ENCODE measurements around the gene ULBP2. TPM values are rescaled to one million over a fixed set of nuclear protein-coding genes. Genes with fewer than 3 reads are reported as not detected.

ULBP2 gene
- total RNA-seq, 1 experiment from 2014 or later, result 2.9 TPM

DNA sequence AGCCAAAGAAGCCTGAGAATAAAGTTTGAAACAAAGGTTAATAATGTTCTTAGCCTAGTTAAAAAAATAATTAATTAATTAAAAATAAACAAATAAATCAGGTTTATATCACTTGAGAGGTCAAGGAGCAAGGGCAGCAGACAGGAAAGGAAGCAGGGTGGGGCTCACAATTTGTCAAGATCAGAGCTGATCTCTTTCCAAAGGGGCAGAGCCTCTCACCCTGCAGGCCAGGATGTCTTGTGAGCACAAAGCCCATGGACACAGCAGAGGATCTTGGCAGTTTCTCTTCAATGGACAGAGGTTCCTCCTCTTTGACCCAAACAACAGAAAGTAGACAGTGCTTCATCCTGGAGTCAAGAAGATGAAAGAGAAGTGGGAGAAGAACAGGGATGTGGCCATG lies 36.8 kb downstream of the ULBP2 start:
- ChIA-PET POLR2A (ENCODE audit: unreplicated experiment) (no interaction called here), CTCF (no interaction called here)

DNA sequence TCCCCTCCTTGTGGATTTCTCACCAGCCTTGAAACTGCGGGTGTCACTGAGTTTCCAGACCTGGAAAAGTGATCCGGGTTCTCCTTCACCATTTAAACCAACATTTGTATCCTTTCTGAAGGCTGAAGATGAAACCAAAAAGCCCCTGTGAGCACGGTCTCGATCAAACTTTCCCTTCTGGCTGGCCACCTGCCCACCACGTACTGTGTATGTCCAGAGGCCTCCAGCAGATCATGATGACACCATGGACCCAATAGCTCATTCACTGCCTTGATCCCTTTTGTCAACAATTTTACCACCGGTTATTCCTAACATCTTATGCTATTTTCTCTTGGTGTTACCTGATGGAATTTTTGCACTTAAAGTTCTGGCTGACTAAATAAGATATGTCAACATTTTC lies 37.5 kb downstream of the ULBP2 start:
- Histone ChIP-seq H2AFZ (no peak overlapping the region), H3K9me2 (ENCODE audit: insufficient read depth) (no peaks in the 10 kb centered on the region), H3K4me2 (no peak overlapping the region), H3K27ac (no peak overlapping the region), H3K4me1 (replicated peaks; ENCODE audit: insufficient read depth) (peaks cover 5% of the 10 kb centered on the region; the same call in 1 of the 2 replicates), H3K9me3 (ENCODE audit: insufficient read depth, low read depth) (no peaks in the 10 kb centered on the region), H4K20me1 (ENCODE audit: insufficient read depth) (no peaks in the 10 kb centered on the region), H3F3A (ENCODE audit: insufficient read depth, low read depth) (no peaks in the 10 kb centered on the region), H3K4me3 (no peak overlapping the region), H3K27me3 (ENCODE audit: insufficient read depth, low read depth) (no peaks in the 10 kb centered on the region), H3K79me2 (ENCODE audit: low read depth) (no peaks in the 10 kb centered on the region), H3K36me3 (ENCODE audit: low read depth) (no peaks in the 10 kb centered on the region)
- TF ChIP-seq, protein P1, sequence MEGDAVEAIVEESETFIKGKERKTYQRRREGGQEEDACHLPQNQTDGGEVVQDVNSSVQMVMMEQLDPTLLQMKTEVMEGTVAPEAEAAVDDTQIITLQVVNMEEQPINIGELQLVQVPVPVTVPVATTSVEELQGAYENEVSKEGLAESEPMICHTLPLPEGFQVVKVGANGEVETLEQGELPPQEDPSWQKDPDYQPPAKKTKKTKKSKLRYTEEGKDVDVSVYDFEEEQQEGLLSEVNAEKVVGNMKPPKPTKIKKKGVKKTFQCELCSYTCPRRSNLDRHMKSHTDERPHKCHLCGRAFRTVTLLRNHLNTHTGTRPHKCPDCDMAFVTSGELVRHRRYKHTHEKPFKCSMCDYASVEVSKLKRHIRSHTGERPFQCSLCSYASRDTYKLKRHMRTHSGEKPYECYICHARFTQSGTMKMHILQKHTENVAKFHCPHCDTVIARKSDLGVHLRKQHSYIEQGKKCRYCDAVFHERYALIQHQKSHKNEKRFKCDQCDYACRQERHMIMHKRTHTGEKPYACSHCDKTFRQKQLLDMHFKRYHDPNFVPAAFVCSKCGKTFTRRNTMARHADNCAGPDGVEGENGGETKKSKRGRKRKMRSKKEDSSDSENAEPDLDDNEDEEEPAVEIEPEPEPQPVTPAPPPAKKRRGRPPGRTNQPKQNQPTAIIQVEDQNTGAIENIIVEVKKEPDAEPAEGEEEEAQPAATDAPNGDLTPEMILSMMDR (conservative IDR thresholded peaks at IDR 0.05), result no peak
- TF ChIP-seq EZH2 (IDR thresholded peaks at IDR 0.05; ENCODE audit: low read depth), result no peak
- CTCF ChIA-PET, result no interaction called here
- intact Hi-C loops (cut with micrococcal nuclease; ENCODE audit: unreplicated experiment), result no loop called here
- POLR2A ChIA-PET (ENCODE audit: unreplicated experiment), result interaction anchor here (0.5 kb wide), 1 partner anchor 234 kb away, joined by 13 read pairs; no protein-coding TSS in a partner anchor
- no TSS peak for BruUV-seq (replicated peaks)
- no peak for DNase-seq

More for the DNA sequence above, 36.8 kb downstream of the ULBP2 start:
- Histone ChIP-seq H3K9me2 (ENCODE audit: insufficient read depth) (no peaks in the 10 kb centered on the region), H3K27me3 (ENCODE audit: insufficient read depth, low read depth) (no peaks in the 10 kb centered on the region), H3K4me3 (no peak overlapping the region), H4K20me1 (ENCODE audit: insufficient read depth) (no peaks in the 10 kb centered on the region), H3K4me2 (no peak overlapping the region), H2AFZ (no peak overlapping the region), H3F3A (ENCODE audit: insufficient read depth, low read depth) (no peaks in the 10 kb centered on the region), H3K36me3 (ENCODE audit: low read depth) (no peaks in the 10 kb centered on the region), H3K4me1 (replicated peaks; ENCODE audit: insufficient read depth) (peaks cover 5% of the 10 kb centered on the region; the same call in 1 of the 2 replicates), H3K27ac (no peak overlapping the region), H3K9me3 (ENCODE audit: insufficient read depth, low read depth) (no peaks in the 10 kb centered on the region), H3K79me2 (ENCODE audit: low read depth) (no peaks in the 10 kb centered on the region)
- DNase-seq, result no peak
- TF ChIP-seq, protein P1 (conservative IDR thresholded peaks at IDR 0.05), result no peak
- TF ChIP-seq EZH2 (IDR thresholded peaks at IDR 0.05; ENCODE audit: low read depth), result no peak
- BruUV-seq (replicated peaks), result no TSS peak
- intact Hi-C loops (cut with micrococcal nuclease; ENCODE audit: unreplicated experiment), result no loop called here

DNA sequence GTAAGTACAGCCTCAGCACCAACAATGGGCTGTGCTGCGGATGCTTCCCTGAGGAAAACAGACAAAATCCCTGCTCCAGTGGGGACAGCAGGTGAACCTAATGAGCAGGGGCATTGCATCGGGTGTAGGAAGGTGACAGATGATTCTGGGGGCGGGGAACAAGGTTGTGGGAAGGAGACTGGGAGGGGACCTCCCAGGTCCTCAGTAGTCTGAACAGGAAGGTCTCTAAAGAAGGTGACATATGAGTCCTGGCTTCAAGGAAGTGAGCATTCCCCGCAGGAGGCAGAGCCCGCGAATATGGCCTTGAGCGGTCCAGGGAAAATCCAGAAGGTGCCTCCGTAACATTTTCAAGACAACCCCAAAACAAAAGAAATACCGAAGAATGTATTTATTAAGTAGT lies 41.3 kb downstream of the ULBP2 start:
- H3K9me3 ChIP-seq (ENCODE audit: insufficient read depth, low read depth), result no peaks in the 10 kb centered on the region
- no peak overlapping the region for H3K4me2 ChIP-seq
- H3K4me3 ChIP-seq, result no peak overlapping the region
- intact Hi-C loops (cut with micrococcal nuclease; ENCODE audit: unreplicated experiment), result no loop called here
- no peaks in the 10 kb centered on the region for H3F3A ChIP-seq (ENCODE audit: insufficient read depth, low read depth)
- POLR2A ChIA-PET (ENCODE audit: unreplicated experiment), result no interaction called here
- no peak for TF ChIP-seq EZH2 (IDR thresholded peaks at IDR 0.05; ENCODE audit: low read depth)
- TF ChIP-seq, protein P1 (conservative IDR thresholded peaks at IDR 0.05), result no peak
- CTCF ChIA-PET, result no interaction called here
- H3K27me3 ChIP-seq (ENCODE audit: insufficient read depth, low read depth), result peaks cover 24% of the 10 kb centered on the region
- H3K4me1 ChIP-seq (replicated peaks; ENCODE audit: insufficient read depth), result peaks cover 5% of the 10 kb centered on the region; the same call in 1 of the 2 replicates
- no peak for DNase-seq
- H3K79me2 ChIP-seq (ENCODE audit: low read depth), result no peaks in the 10 kb centered on the region
- no peaks in the 10 kb centered on the region for H4K20me1 ChIP-seq (ENCODE audit: insufficient read depth)
- no peak overlapping the region for H2AFZ ChIP-seq
- H3K27ac ChIP-seq, result no peak overlapping the region
- no peaks in the 10 kb centered on the region for H3K36me3 ChIP-seq (ENCODE audit: low read depth)
- no TSS peak for BruUV-seq (replicated peaks)
- no peaks in the 10 kb centered on the region for H3K9me2 ChIP-seq (ENCODE audit: insufficient read depth)

Data from PC-9 (cell line).